Measurements from ENCODE around the gene GRID2IP.

DNA sequence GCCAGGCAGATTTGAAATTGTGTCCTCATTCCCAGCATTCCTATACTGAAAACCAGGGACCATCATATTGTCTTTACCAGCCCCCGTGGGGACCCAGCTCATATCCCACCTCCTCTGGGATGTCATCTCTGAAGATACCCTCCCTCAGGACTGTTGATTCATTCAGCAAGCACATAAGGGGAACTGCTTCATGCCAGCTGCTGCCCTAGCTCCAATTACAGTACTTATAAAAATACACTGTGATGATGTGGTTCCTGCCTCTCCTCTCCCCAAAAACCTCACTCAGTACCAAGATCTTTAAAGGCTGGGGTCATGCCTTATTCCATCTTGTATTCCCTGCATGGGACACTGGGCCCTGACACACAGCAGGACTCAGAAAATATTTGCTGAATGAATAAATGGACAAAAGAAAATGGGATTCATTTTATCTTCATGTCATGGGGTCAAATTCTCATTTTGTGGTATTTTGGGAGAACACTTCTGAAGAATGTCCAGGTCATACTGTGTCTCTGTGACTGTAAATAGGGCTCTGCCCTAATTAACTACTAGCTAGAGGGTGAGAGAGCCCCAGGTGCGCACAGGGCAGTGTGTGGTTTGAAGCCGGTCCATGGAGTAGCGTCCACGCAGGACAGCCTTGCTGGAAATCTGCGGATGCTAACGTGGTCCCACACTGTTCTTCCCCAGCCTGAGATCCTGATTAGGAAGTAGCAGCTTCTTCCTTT is 74.5 kb downstream of the GRID2IP start:
- TF ChIP-seq CREM (CRISPR knock-in tag; IDR thresholded peaks at IDR 0.05), result no peak
- no peak for TF ChIP-seq CTCF (IDR thresholded peaks at IDR 0.05)

Measured in WTC11 (cell line).